HEK293T (cell line): ENCODE measurements around the gene HOXD4.
A peak's percentile ranks its signal among the peaks of the same experiment; 100 is the strongest.

Source experiments
- ARNT ChIP-seq: fragments of 450-650 bp; IDR thresholded peaks from 2 replicates; pipeline ENCODE4 v1.6.1; 2017; ENCODE audit warnings: mild to moderate bottlenecking
- BHLHE40 ChIP-seq: fragments of 450-650 bp; IDR thresholded peaks from 2 replicates; pipeline ENCODE4 v1.6.1; 2016; ENCODE audit warnings: mild to moderate bottlenecking, moderate library complexity, borderline replicate concordance
- ELF4 ChIP-seq: fragments of 450-650 bp; IDR thresholded peaks from 2 replicates; pipeline ENCODE4 v1.6.1; 2017; ENCODE audit warnings: antibody characterized with exemption
- FOXA1 ChIP-seq: fragments of 450-650 bp; IDR thresholded peaks from 2 replicates; pipeline ENCODE4 v1.6.1; 2016; ENCODE audit warnings: mild to moderate bottlenecking
- FOXK2 ChIP-seq: fragments of 450-650 bp; IDR thresholded peaks from 2 replicates; pipeline ENCODE4 v1.6.1; 2016; ENCODE audit warnings: mild to moderate bottlenecking
- FOXM1 ChIP-seq: fragments of 450-650 bp; IDR thresholded peaks from 2 replicates; pipeline ENCODE4 v1.6.1; 2017; ENCODE audit warnings: mild to moderate bottlenecking, borderline replicate concordance
- LEF1 ChIP-seq: fragments of 450-650 bp; IDR thresholded peaks from 2 replicates; pipeline ENCODE4 v1.6.1; 2017; ENCODE audit warnings: mild to moderate bottlenecking, borderline replicate concordance
- NFRKB ChIP-seq: fragments of 450-650 bp; IDR thresholded peaks from 2 replicates; pipeline ENCODE4 v1.6.1; 2016; ENCODE audit warnings: mild to moderate bottlenecking, moderate library complexity
- PKNOX1 ChIP-seq: fragments of 450-650 bp; IDR thresholded peaks from 2 replicates; pipeline ENCODE4 v1.6.1; 2016
- SP1 ChIP-seq: fragments of 450-650 bp; IDR thresholded peaks from 2 replicates; pipeline ENCODE4 v1.6.1; 2017
- SUZ12 ChIP-seq: fragments of 450-650 bp; IDR thresholded peaks from 2 replicates; pipeline ENCODE4 v1.6.1; 2016; ENCODE audit warnings: mild to moderate bottlenecking
- TARDBP ChIP-seq: fragments of 450-650 bp; IDR thresholded peaks from 2 replicates; pipeline ENCODE4 v1.6.1; 2016
- ZNF384 ChIP-seq: fragments of 450-650 bp; IDR thresholded peaks from 2 replicates; pipeline ENCODE4 v1.6.1; 2016

GRCh38 chr2:176123411-176124109, 27.8 kb upstream of the HOXD4 start:
- TF ChIP-seq TARDBP: no peak
- TF ChIP-seq ELF4: no peak
- TF ChIP-seq FOXA1: no peak
- no peak for TF ChIP-seq BHLHE40
- TF ChIP-seq LEF1: no peak
- peak; percentile 88 for TF ChIP-seq PKNOX1
- no peak for TF ChIP-seq FOXK2
- no peak for TF ChIP-seq SP1
- no peak for TF ChIP-seq ARNT
- no peak for TF ChIP-seq FOXM1
- TF ChIP-seq ZNF384: no peak
- TF ChIP-seq SUZ12: no peak
- TF ChIP-seq NFRKB: no peak
